ENCODE results near the gene SYT12.

DNA sequence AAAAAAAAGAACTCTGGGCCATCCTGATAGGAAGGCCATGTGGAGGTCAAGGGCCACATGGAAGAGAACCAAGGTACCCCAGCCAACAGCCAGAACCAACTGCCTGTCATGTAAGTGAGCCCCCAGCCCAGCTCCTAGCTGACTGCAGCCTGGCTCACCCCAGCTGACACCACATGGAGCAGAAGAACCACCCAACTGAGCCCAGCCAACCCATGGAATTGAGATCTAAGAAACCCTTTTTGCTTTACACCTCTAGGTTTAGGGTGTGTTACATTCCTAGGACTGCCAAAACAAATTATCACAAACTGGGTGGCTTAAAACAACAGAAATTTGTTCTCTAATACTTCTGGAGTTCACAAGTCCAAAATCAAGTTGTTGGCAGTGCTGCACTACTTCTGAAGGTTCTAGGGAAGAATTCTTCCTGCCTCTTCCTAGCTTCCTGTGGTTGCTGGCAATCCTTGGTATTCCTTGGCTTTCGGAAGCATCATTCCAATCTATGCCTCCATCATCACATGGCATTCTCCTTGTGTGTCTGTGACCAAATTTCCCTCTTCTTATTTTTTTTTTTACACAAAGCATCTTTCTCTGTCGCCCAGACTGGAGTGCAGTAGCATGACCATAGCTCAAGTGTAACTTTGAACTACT, 43.5 kb upstream of the SYT12 start:
- TF ChIP-seq SIN3A (conservative IDR thresholded peaks at IDR 0.05 in 1 of 2, IDR thresholded peaks at IDR 0.05 in 1 of 2; ENCODE audit: low read depth in 1 of 2, low read length in 2 of 2) (no peak), POLR2A (IDR thresholded peaks at IDR 0.05; ENCODE audit: control extremely low read depth in 1 of 2, low read depth in 2 of 2, low read length in 2 of 2) (no peak), ZNF274 (IDR thresholded peaks at IDR 0.05; ENCODE audit: borderline replicate concordance, extremely low read depth, low read length) (no peak), YY1 (IDR thresholded peaks at IDR 0.05; ENCODE audit: low read depth, low read length) (no peak), TCF12 (IDR thresholded peaks at IDR 0.05; ENCODE audit: low read depth, low read length) (no peak), TEAD4 (IDR thresholded peaks at IDR 0.05; ENCODE audit: low read depth, low read length) (no peak), RAD21 (IDR thresholded peaks at IDR 0.05 in 1 of 2, conservative IDR thresholded peaks at IDR 0.05 in 1 of 2; ENCODE audit: low read depth in 2 of 2, low read length in 2 of 2) (no peak), GABPA (IDR thresholded peaks at IDR 0.05; ENCODE audit: borderline replicate concordance, insufficient read depth, low read length) (no peak)
- TF ChIP-seq, protein P1, sequence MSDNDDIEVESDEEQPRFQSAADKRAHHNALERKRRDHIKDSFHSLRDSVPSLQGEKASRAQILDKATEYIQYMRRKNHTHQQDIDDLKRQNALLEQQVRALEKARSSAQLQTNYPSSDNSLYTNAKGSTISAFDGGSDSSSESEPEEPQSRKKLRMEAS (IDR thresholded peaks at IDR 0.05): no peak
- TF ChIP-seq, protein P2, sequence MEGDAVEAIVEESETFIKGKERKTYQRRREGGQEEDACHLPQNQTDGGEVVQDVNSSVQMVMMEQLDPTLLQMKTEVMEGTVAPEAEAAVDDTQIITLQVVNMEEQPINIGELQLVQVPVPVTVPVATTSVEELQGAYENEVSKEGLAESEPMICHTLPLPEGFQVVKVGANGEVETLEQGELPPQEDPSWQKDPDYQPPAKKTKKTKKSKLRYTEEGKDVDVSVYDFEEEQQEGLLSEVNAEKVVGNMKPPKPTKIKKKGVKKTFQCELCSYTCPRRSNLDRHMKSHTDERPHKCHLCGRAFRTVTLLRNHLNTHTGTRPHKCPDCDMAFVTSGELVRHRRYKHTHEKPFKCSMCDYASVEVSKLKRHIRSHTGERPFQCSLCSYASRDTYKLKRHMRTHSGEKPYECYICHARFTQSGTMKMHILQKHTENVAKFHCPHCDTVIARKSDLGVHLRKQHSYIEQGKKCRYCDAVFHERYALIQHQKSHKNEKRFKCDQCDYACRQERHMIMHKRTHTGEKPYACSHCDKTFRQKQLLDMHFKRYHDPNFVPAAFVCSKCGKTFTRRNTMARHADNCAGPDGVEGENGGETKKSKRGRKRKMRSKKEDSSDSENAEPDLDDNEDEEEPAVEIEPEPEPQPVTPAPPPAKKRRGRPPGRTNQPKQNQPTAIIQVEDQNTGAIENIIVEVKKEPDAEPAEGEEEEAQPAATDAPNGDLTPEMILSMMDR (IDR thresholded peaks at IDR 0.05; ENCODE audit: control extremely low read depth in 1 of 3, insufficient read depth in 1 of 3, low read depth in 1 of 3, low read length in 3 of 3): no peak
- TF ChIP-seq, protein P3, sequence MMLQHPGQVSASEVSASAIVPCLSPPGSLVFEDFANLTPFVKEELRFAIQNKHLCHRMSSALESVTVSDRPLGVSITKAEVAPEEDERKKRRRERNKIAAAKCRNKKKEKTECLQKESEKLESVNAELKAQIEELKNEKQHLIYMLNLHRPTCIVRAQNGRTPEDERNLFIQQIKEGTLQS (IDR thresholded peaks at IDR 0.05; ENCODE audit: insufficient read depth, low read depth, low read length): no peak
